Testis (tissue), 2 donors: ENCODE data around the gene NUDCD3.

Source experiments
- POLR2A ChIP-seq: fragments of 450-650 bp; IDR thresholded peaks from one replicate; pipeline ENCODE4 v1.6.1; 2017; ENCODE audit warnings: antibody characterized with exemption, mild to moderate bottlenecking, moderate library complexity
- TF ChIP-seq, protein P1 (sequence below), 3 experiments: fragments of 450-650 bp in 2 of 3; fragments of 200-600 bp in 1 of 3; sonication (generic) in 1 of 3; IDR thresholded peaks; one replicate each; pipeline ENCODE4 v1.5.1; 2016 to 2019; ENCODE audit warnings: antibody characterized with exemption in 3 of 3, mild to moderate bottlenecking in 2 of 3, moderate library complexity in 1 of 3

DNA sequence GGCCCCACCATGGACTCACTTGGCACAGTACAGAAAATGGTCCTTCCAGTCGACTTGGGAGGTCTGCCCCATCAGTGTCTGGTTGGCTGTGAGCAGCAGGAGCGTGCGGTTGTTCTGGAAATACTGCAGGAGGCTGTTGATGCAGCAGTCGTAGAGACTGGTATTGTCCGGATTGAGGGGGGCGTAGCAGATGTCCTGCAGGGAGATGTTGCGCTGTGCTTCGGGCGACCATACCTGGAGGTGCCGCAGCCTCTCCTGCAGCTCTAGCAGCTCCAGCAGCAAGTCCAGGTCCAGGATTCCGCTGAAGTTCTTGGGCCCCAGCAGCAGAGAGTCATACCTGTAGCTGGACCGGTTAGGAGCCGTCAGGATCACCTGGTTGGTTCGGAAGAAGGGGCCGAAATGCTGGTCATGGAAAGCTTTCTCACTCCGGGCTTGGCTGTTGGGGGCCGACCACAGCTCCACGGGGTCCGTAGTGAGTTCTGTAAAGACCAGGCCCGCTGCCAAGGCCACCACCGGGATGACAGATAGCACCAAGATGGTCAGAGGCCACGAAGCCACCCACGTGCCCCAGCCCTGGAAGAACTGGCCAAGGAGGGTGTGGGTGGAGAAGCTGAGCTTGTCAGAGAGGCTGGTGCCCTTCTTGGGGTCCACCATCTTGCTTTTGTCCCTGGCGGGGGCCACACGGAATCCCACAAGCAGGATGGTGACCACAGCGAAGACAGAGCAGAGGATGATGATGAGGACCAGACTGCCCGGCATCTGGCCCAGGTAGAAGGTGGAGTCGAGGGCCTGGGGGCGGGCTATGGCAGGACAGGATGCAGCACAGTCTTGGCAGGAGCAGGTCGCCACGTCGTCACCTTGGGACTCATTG is 48.6 kb upstream of the NUDCD3 start:
- TF ChIP-seq, protein P1, sequence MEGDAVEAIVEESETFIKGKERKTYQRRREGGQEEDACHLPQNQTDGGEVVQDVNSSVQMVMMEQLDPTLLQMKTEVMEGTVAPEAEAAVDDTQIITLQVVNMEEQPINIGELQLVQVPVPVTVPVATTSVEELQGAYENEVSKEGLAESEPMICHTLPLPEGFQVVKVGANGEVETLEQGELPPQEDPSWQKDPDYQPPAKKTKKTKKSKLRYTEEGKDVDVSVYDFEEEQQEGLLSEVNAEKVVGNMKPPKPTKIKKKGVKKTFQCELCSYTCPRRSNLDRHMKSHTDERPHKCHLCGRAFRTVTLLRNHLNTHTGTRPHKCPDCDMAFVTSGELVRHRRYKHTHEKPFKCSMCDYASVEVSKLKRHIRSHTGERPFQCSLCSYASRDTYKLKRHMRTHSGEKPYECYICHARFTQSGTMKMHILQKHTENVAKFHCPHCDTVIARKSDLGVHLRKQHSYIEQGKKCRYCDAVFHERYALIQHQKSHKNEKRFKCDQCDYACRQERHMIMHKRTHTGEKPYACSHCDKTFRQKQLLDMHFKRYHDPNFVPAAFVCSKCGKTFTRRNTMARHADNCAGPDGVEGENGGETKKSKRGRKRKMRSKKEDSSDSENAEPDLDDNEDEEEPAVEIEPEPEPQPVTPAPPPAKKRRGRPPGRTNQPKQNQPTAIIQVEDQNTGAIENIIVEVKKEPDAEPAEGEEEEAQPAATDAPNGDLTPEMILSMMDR (IDR thresholded peaks at IDR 0.05), result no peak
- no peak for TF ChIP-seq POLR2A
